Measurements from ENCODE around the gene SFTPB. TPM values are rescaled to one million over a fixed set of nuclear protein-coding genes. Genes with fewer than 3 reads are reported as not detected.

The SFTPB gene
- total RNA-seq, 1 donor from 2014 or later, result not detected

DNA sequence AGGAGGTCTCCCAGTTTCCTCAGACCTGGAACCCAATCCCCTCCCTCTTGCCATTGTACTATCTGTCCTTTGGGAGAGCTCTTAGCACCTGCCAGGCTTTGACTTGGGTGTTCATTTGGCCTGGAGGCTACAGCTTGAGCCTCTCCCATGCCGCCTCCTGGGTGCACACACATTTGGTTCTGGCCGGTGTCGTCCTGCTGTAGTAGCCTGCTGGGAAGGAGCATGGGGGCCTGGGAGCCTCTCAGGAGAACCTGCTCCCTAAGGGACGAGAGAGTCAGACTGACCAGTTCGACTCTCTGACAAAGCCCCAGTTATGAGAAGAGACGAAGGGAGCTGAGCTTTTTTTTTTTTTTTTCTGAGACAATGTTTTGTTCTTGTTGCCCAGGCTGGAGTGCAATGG is 7.4 kb upstream of the SFTPB start:
- TF ChIP-seq EZH2phosphoT487 (IDR thresholded peaks at IDR 0.05) (no peak), EZH2 (IDR thresholded peaks at IDR 0.05) (no peak)
- TF ChIP-seq, protein P1, sequence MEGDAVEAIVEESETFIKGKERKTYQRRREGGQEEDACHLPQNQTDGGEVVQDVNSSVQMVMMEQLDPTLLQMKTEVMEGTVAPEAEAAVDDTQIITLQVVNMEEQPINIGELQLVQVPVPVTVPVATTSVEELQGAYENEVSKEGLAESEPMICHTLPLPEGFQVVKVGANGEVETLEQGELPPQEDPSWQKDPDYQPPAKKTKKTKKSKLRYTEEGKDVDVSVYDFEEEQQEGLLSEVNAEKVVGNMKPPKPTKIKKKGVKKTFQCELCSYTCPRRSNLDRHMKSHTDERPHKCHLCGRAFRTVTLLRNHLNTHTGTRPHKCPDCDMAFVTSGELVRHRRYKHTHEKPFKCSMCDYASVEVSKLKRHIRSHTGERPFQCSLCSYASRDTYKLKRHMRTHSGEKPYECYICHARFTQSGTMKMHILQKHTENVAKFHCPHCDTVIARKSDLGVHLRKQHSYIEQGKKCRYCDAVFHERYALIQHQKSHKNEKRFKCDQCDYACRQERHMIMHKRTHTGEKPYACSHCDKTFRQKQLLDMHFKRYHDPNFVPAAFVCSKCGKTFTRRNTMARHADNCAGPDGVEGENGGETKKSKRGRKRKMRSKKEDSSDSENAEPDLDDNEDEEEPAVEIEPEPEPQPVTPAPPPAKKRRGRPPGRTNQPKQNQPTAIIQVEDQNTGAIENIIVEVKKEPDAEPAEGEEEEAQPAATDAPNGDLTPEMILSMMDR (IDR thresholded peaks at IDR 0.05), result no peak
- Histone ChIP-seq H2AFZ (replicated peaks) (no peak overlapping the region), H3K36me3 (no peaks in the 10 kb centered on the region), H3K4me2 (no peak overlapping the region), H3K4me1 (no peaks in the 10 kb centered on the region), H3K27me3 (peaks cover 12% of the 10 kb centered on the region), H3F3A (ENCODE audit: low read depth) (no peaks in the 10 kb centered on the region), H3K79me2 (ENCODE audit: low read depth) (no peaks in the 10 kb centered on the region), H4K20me1 (ENCODE audit: low read depth) (no peaks in the 10 kb centered on the region), H3K9me3 (ENCODE audit: low read depth) (no peaks in the 10 kb centered on the region), H3K27ac (no peak overlapping the region), H3K9ac (no peak overlapping the region), H3K4me3 (no peak overlapping the region)
- Mint-ChIP-seq H3K36me3 (no peaks in the 10 kb centered on the region), H3K4me1 (peaks cover 10% of the 10 kb centered on the region), H3K4me3 (no peak overlapping the region), H3K27me3 (ENCODE audit: insufficient read depth, low read depth) (peaks cover 4% of the 10 kb centered on the region), H3K27ac (no peak overlapping the region), H3K9me3 (no peaks in the 10 kb centered on the region)
- DNase-seq (ENCODE audit: low spot score), result no peak

DNA sequence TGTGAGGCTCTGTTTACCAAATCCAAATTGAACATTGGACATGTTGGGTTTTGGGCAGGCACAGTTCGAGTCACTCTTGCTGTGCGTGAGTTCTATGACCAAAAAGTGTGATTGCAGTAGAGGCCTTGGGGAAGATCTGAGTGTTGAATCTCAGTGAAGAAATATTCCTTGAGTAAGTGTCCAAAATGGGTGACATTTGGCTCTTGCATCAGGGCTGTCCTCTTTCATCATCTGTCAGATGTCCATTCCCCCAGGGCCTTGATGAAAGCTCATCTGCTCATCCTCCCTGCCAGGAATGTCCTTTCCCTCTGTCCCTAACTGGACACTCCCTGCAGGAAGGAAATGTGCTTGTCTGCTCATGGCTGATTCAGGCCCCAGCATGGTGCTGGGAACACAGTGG is 6.4 kb upstream of the SFTPB start:
- Histone ChIP-seq H3K9ac (no peak overlapping the region), H4K20me1 (ENCODE audit: low read depth) (no peaks in the 10 kb centered on the region), H3K79me2 (ENCODE audit: low read depth) (no peaks in the 10 kb centered on the region), H3K27ac (no peak overlapping the region), H3F3A (ENCODE audit: low read depth) (no peaks in the 10 kb centered on the region), H2AFZ (replicated peaks) (no peak overlapping the region), H3K4me3 (no peak overlapping the region), H3K4me2 (no peak overlapping the region), H3K27me3 (peaks cover 2% of the 10 kb centered on the region), H3K9me3 (ENCODE audit: low read depth) (no peaks in the 10 kb centered on the region), H3K36me3 (no peaks in the 10 kb centered on the region), H3K4me1 (no peaks in the 10 kb centered on the region)
- Mint-ChIP-seq H3K36me3 (no peaks in the 10 kb centered on the region), H3K27ac (no peak overlapping the region), H3K4me3 (no peak overlapping the region), H3K27me3 (ENCODE audit: insufficient read depth, low read depth) (peaks cover 4% of the 10 kb centered on the region), H3K4me1 (peaks cover 10% of the 10 kb centered on the region), H3K9me3 (no peaks in the 10 kb centered on the region)
- TF ChIP-seq EZH2 (IDR thresholded peaks at IDR 0.05), result no peak
- TF ChIP-seq, protein P1 (IDR thresholded peaks at IDR 0.05), result no peak
- TF ChIP-seq EZH2phosphoT487 (IDR thresholded peaks at IDR 0.05), result no peak
- no peak for DNase-seq (ENCODE audit: low spot score)

DNA sequence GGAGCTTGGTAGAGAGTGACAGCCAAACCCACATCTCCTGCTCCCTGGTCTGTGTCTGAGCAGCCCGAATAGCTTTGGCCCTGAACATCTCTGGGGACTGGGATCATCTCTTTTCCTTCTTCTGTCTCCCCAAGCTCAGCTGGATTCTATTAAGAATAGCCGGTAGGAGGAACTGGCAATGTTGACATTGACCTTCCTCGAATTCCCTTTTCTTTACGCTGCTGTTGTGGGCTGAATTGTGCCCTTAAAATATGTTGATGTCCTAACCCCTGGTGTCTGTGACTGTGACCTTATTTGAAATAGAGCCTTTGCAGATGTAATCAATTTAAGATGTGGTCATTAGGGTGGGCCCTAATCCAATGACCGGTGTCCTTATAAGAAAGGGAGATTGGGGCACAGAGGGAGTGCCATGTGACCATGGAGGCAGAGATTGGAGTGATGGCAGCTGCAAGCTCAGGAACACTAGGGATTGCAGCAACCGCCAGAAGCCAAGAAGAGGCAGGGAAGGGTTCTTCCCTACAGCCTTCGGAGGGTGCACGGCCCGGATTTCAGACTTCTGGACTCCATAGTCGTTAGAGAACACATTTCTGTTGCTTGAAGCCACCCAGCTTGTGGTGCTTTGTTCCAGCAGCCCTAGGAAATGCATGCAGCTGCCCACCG is 5.8 kb upstream of the SFTPB start:
- Histone ChIP-seq H3K79me2 (ENCODE audit: low read depth) (no peaks in the 10 kb centered on the region), H3K27ac (no peak overlapping the region), H3K9ac (no peak overlapping the region), H2AFZ (replicated peaks) (no peak overlapping the region), H3K4me1 (no peaks in the 10 kb centered on the region), H4K20me1 (ENCODE audit: low read depth) (no peaks in the 10 kb centered on the region), H3K9me3 (ENCODE audit: low read depth) (no peaks in the 10 kb centered on the region), H3F3A (ENCODE audit: low read depth) (no peaks in the 10 kb centered on the region), H3K27me3 (no peaks in the 10 kb centered on the region), H3K4me2 (no peak overlapping the region), H3K36me3 (no peaks in the 10 kb centered on the region), H3K4me3 (no peak overlapping the region)
- H3K4me3 Mint-ChIP-seq, result no peak overlapping the region
- no peak overlapping the region for H3K27ac Mint-ChIP-seq
- DNase-seq (ENCODE audit: low spot score), result no peak
- no peaks in the 10 kb centered on the region for H3K9me3 Mint-ChIP-seq
- TF ChIP-seq, protein P1 (IDR thresholded peaks at IDR 0.05), result no peak
- no peak for TF ChIP-seq EZH2phosphoT487 (IDR thresholded peaks at IDR 0.05)
- no peak for TF ChIP-seq EZH2 (IDR thresholded peaks at IDR 0.05)
- peaks cover 4% of the 10 kb centered on the region for H3K27me3 Mint-ChIP-seq (ENCODE audit: insufficient read depth, low read depth)
- H3K36me3 Mint-ChIP-seq, result no peaks in the 10 kb centered on the region
- peaks cover 12% of the 10 kb centered on the region for H3K4me1 Mint-ChIP-seq
